HEK293 (cell line): Measurements from ENCODE around the gene RING1.

Experiments used
- CTCF ChIA-PET: fragments of 350-600 bp; formaldehyde crosslinking; extraction: SDS; loops from one replicate; lab custom pipeline; 2021; ENCODE audit warnings: antibody characterized with exemption; lab: Yijun Ruan, JAX
- POLR2A ChIA-PET: fragments of 300-600 bp; formaldehyde crosslinking; extraction: SDS; loops from one replicate; lab custom pipeline; 2020; ENCODE audit warnings: antibody characterized with exemption, inconsistent platforms; lab: Yijun Ruan, JAX
- H3K27ac ChIP-seq: fragments of 200-500 bp; sonication (Bioruptor generic); 2 replicates; pipeline ENCODE4 v1.5.1; 2014; ENCODE audit warnings: low read depth, low read length, control low read depth, inconsistent platforms; ENCODE audit errors: extremely low read depth
- H3K36me3 ChIP-seq, 2 experiments: fragments of 200-500 bp in 1 of 2; sonication (Bioruptor generic) in 1 of 2; 1 replicate in 1 of 2; 2 replicates in 1 of 2; pipeline ENCODE4 v1.5.1; 2014 to 2017; ENCODE audit warnings: inconsistent platforms in 2 of 2, low read length in 2 of 2; ENCODE audit not compliant: control insufficient read depth in 2 of 2, insufficient read depth in 1 of 2
- H3K4me1 ChIP-seq: fragments of 200-500 bp; sonication (Bioruptor generic); 2 replicates; pipeline ENCODE4 v1.5.1; 2014; ENCODE audit warnings: mild to moderate bottlenecking, low read length, inconsistent platforms; ENCODE audit not compliant: control insufficient read depth, insufficient read depth
- H3K4me3 ChIP-seq: 2 replicates; pipeline ENCODE4 v1.5.1; 2011; ENCODE audit warnings: low read depth, mild to moderate bottlenecking, control low read depth, low read length, moderate library complexity
- H3K9me3 ChIP-seq: fragments of 200-500 bp; sonication (Bioruptor generic); 2 replicates; pipeline ENCODE4 v1.5.1; 2014; ENCODE audit warnings: low read depth, low read length, inconsistent platforms; ENCODE audit not compliant: control insufficient read depth, insufficient read depth
- EGR2 ChIP-seq: fragments of 450-650 bp; formaldehyde crosslinking; IDR thresholded peaks from 2 replicates; pipeline ENCODE4 v1.5.1; 2016; ENCODE audit warnings: low read depth, missing biosample characterization, missing genetic modification characterization
- GLIS2 ChIP-seq: fragments of 450-650 bp; formaldehyde crosslinking; IDR thresholded peaks from 2 replicates; pipeline ENCODE4 v1.5.1; 2016; ENCODE audit warnings: missing biosample characterization, missing genetic modification characterization
- HOXC10 ChIP-seq: sonication (generic); formaldehyde crosslinking; IDR thresholded peaks from 2 replicates; pipeline ENCODE4 v1.8.1; 2023; ENCODE audit warnings: mild to moderate bottlenecking, missing genetic modification reagents
- SCRT1 ChIP-seq: fragments of 450-650 bp; formaldehyde crosslinking; IDR thresholded peaks from 2 replicates; pipeline ENCODE4 v1.5.1; 2016; ENCODE audit warnings: missing biosample characterization, missing genetic modification characterization, borderline replicate concordance
- SP7 ChIP-seq: fragments of 450-650 bp; formaldehyde crosslinking; IDR thresholded peaks from 2 replicates; pipeline ENCODE4 v1.5.1; 2016; ENCODE audit warnings: missing biosample characterization, missing genetic modification characterization
- ZFHX2 ChIP-seq: fragments of 450-650 bp; formaldehyde crosslinking; conservative IDR thresholded peaks from 2 replicates; pipeline ENCODE4 v1.5.1; 2016; ENCODE audit warnings: missing biosample characterization, missing genetic modification characterization
- ZFP69B ChIP-seq: fragments of 450-650 bp; formaldehyde crosslinking; IDR thresholded peaks from 2 replicates; pipeline ENCODE4 v1.5.1; 2016; ENCODE audit warnings: missing biosample characterization, missing genetic modification characterization
- ZNF112 ChIP-seq: fragments of 450-650 bp; formaldehyde crosslinking; IDR thresholded peaks from 2 replicates; pipeline ENCODE4 v1.5.0; 2017; ENCODE audit warnings: missing biosample characterization, missing genetic modification characterization
- ZNF16 ChIP-seq: fragments of 450-650 bp; formaldehyde crosslinking; IDR thresholded peaks from 2 replicates; pipeline ENCODE4 v1.5.1; 2016; ENCODE audit warnings: low read depth, missing biosample characterization, missing genetic modification characterization
- ZNF184 ChIP-seq: fragments of 450-650 bp; IDR thresholded peaks from 2 replicates; pipeline ENCODE4 v1.5.1; 2018; ENCODE audit warnings: missing biosample characterization, mild to moderate bottlenecking, missing genetic modification characterization
- ZNF366 ChIP-seq: fragments of 450-650 bp; formaldehyde crosslinking; conservative IDR thresholded peaks from 2 replicates; pipeline ENCODE4 v1.5.1; 2016; ENCODE audit warnings: missing biosample characterization, missing genetic modification characterization
- ZNF501 ChIP-seq: fragments of 450-650 bp; formaldehyde crosslinking; IDR thresholded peaks from 2 replicates; pipeline ENCODE4 v1.5.1; 2016; ENCODE audit warnings: missing biosample characterization, missing genetic modification characterization
- ZNF530 ChIP-seq: fragments of 450-650 bp; formaldehyde crosslinking; IDR thresholded peaks from 2 replicates; pipeline ENCODE4 v1.5.1; 2016; ENCODE audit warnings: low read depth, missing biosample characterization, missing genetic modification characterization
- ZNF560 ChIP-seq: fragments of 450-650 bp; formaldehyde crosslinking; IDR thresholded peaks from 2 replicates; pipeline ENCODE4 v1.5.1; 2017; ENCODE audit warnings: missing biosample characterization, missing genetic modification characterization, borderline replicate concordance
- ZNF660 ChIP-seq: fragments of 450-650 bp; IDR thresholded peaks from 2 replicates; pipeline ENCODE4 v1.5.1; 2018; ENCODE audit warnings: missing biosample characterization, mild to moderate bottlenecking, missing genetic modification characterization
- ZNF670 ChIP-seq: fragments of 450-650 bp; formaldehyde crosslinking; IDR thresholded peaks from 2 replicates; pipeline ENCODE4 v1.5.1; 2016; ENCODE audit warnings: missing biosample characterization, missing genetic modification characterization, low read depth
- ZNF76 ChIP-seq: fragments of 450-650 bp; formaldehyde crosslinking; IDR thresholded peaks from 2 replicates; pipeline ENCODE4; 2016; ENCODE audit warnings: low read depth, missing biosample characterization, missing genetic modification characterization, borderline replicate concordance
- ZNF776 ChIP-seq: fragments of 450-650 bp; formaldehyde crosslinking; IDR thresholded peaks from 2 replicates; pipeline ENCODE4 v1.5.0; 2017; ENCODE audit warnings: missing biosample characterization, missing genetic modification characterization, borderline replicate concordance
- ZNF791 ChIP-seq: fragments of 450-650 bp; formaldehyde crosslinking; IDR thresholded peaks from 2 replicates; pipeline ENCODE4 v1.5.1; 2016; ENCODE audit warnings: missing biosample characterization, missing genetic modification characterization
- ZNF843 ChIP-seq: fragments of 450-650 bp; formaldehyde crosslinking; IDR thresholded peaks from 2 replicates; pipeline ENCODE4 v1.5.1; 2016; ENCODE audit warnings: missing biosample characterization, missing genetic modification characterization
- ZSCAN16 ChIP-seq: fragments of 450-650 bp; formaldehyde crosslinking; IDR thresholded peaks from 2 replicates; pipeline ENCODE4 v1.5.1; 2016; ENCODE audit warnings: missing biosample characterization, missing genetic modification characterization
- ZSCAN30 ChIP-seq: fragments of 450-650 bp; IDR thresholded peaks from 2 replicates; pipeline ENCODE4 v1.5.1; 2018; ENCODE audit warnings: missing biosample characterization, mild to moderate bottlenecking, missing genetic modification characterization, moderate library complexity
- TF ChIP-seq, protein P1 (sequence below): fragments of 450-650 bp; formaldehyde crosslinking; IDR thresholded peaks from 2 replicates; pipeline ENCODE4 v1.5.1; 2017; ENCODE audit warnings: missing biosample characterization, missing genetic modification characterization
- TF ChIP-seq, protein P2 (sequence below): fragments of 450-650 bp; formaldehyde crosslinking; IDR thresholded peaks from 2 replicates; pipeline ENCODE4 v1.5.1; 2017; ENCODE audit warnings: missing biosample characterization, missing genetic modification characterization
- TF ChIP-seq, protein P3 (sequence below): fragments of 450-650 bp; formaldehyde crosslinking; IDR thresholded peaks from 2 replicates; pipeline ENCODE4 v1.5.1; 2016; ENCODE audit warnings: missing biosample characterization, missing genetic modification characterization
- TF ChIP-seq, protein P4 (sequence below): fragments of 450-650 bp; formaldehyde crosslinking; IDR thresholded peaks from 2 replicates; pipeline ENCODE4 v1.5.1; 2016; ENCODE audit warnings: missing biosample characterization, missing genetic modification characterization
- TF ChIP-seq, protein P5 (sequence below): fragments of 450-650 bp; formaldehyde crosslinking; IDR thresholded peaks from 2 replicates; pipeline ENCODE4 v1.5.1; 2017; ENCODE audit warnings: missing biosample characterization, missing genetic modification characterization

The RING1 gene

DNA sequence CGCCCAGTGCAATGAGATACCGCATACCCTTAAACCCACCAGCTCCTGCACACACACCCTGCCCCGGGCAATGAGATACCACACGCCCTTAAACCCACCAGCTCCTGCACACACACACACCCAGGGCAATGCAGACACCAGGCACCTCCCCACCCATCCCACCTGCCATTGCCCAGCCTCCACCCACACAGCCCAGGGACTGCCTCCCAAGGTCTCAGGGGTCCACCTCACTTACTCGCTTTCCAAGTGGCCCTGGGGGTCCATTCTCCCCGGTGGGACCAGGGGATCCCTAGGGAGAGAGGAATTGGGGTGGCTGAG, 40.1 kb upstream of the RING1 start:
- no peaks in the 10 kb centered on the region for H3K9me3 ChIP-seq
- no peaks in the 10 kb centered on the region for H3K4me1 ChIP-seq
- POLR2A ChIA-PET: no interaction called here
- CTCF ChIA-PET: no interaction called here
- no peak overlapping the region for H3K4me3 ChIP-seq
- TF ChIP-seq ZNF16 (tag by site-specific recombination) (no peak), ZSCAN30 (tag by site-specific recombination) (no peak), ZFHX2 (peak; percentile 68), EGR2 (peak; percentile 90)
- TF ChIP-seq, protein P1, sequence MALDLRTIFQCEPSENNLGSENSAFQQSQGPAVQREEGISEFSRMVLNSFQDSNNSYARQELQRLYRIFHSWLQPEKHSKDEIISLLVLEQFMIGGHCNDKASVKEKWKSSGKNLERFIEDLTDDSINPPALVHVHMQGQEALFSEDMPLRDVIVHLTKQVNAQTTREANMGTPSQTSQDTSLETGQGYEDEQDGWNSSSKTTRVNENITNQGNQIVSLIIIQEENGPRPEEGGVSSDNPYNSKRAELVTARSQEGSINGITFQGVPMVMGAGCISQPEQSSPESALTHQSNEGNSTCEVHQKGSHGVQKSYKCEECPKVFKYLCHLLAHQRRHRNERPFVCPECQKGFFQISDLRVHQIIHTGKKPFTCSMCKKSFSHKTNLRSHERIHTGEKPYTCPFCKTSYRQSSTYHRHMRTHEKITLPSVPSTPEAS (tag by site-specific recombination): peak; percentile 55
- no peaks in the 10 kb centered on the region for H3K36me3 ChIP-seq
- no peak overlapping the region for H3K27ac ChIP-seq

DNA sequence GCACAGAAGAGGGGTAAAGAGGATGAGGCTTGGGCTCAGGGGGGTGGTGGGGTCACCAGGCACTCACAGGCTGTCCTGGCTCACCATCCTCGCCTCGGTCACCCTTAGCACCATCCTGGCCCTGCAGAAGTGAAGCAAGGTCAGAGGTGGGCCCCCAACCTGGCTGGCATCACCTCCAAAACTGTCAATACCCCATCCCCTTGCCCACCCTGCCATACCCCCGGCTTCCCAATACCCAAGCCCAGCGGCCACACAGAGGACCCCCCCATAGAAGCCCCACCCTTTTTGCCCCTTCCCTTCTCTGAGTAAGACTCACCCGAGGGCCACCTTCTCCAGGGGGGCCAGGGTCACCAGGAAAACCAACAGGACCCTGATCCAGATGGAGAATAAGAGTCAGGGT, 39.7 kb upstream of the RING1 start:
- H3K4me1 ChIP-seq: no peaks in the 10 kb centered on the region

DNA sequence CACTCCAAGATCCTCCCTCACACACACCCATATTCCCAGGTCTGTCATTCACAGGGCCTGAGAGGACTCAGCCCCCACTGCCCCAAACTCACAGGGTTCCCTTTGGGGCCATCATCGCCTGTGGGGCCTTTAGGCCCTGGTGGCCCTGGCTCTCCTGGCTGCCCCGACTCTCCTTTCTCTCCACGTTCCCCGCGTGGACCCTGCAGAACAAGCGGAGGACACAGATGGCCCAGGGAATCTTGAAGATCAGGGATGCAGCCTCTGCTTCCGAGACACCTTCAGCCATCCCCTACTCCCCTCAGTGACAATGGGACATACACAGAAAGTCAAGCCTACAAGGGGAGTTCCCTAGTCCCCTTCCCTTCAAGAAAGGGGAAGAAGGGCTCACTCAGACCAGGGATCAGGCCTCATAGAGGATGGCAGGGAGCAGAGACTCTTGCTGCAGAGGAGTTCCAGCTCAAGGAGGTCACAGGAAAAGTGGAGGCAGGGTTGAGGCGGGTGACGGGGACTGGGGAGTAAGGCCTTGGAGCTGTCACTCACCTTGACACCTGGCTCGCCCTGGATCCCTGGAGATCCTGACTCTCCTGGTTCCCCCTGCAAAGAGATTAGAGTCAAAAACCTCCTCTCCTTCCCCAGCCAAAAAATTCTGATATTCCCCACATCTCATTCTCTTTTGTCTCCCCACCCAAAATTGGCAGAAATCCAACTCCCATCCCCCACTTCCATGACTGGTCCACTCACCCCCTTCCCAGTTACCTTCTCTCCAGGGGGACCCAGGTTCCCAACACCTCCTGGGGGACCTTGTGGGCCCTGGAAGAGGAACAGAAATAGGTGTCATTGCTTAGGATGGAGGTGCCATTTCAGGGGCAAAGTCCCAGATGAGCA, 38.8 kb upstream of the RING1 start:
- no peaks in the 10 kb centered on the region for H3K36me3 ChIP-seq
- H3K4me1 ChIP-seq: no peaks in the 10 kb centered on the region
- ChIA-PET CTCF (no interaction called here), POLR2A (no interaction called here)
- H3K9me3 ChIP-seq: no peaks in the 10 kb centered on the region
- H3K27ac ChIP-seq: no peak overlapping the region
- H3K4me3 ChIP-seq: no peak overlapping the region
- no peak for TF ChIP-seq ZNF560 (tag by site-specific recombination)
- no peak for TF ChIP-seq ZNF501 (tag by site-specific recombination)
- TF ChIP-seq ZSCAN16 (tag by site-specific recombination): no peak
- TF ChIP-seq ZNF791 (tag by site-specific recombination): no peak
- TF ChIP-seq, protein P2, sequence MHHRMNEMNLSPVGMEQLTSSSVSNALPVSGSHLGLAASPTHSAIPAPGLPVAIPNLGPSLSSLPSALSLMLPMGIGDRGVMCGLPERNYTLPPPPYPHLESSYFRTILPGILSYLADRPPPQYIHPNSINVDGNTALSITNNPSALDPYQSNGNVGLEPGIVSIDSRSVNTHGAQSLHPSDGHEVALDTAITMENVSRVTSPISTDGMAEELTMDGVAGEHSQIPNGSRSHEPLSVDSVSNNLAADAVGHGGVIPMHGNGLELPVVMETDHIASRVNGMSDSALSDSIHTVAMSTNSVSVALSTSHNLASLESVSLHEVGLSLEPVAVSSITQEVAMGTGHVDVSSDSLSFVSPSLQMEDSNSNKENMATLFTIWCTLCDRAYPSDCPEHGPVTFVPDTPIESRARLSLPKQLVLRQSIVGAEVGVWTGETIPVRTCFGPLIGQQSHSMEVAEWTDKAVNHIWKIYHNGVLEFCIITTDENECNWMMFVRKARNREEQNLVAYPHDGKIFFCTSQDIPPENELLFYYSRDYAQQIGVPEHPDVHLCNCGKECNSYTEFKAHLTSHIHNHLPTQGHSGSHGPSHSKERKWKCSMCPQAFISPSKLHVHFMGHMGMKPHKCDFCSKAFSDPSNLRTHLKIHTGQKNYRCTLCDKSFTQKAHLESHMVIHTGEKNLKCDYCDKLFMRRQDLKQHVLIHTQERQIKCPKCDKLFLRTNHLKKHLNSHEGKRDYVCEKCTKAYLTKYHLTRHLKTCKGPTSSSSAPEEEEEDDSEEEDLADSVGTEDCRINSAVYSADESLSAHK (tag by site-specific recombination): no peak
- no peak for TF ChIP-seq SCRT1 (tag by site-specific recombination)
- TF ChIP-seq ZNF366 (tag by site-specific recombination): no peak
- no peak for TF ChIP-seq ZNF776
- TF ChIP-seq, protein P3, sequence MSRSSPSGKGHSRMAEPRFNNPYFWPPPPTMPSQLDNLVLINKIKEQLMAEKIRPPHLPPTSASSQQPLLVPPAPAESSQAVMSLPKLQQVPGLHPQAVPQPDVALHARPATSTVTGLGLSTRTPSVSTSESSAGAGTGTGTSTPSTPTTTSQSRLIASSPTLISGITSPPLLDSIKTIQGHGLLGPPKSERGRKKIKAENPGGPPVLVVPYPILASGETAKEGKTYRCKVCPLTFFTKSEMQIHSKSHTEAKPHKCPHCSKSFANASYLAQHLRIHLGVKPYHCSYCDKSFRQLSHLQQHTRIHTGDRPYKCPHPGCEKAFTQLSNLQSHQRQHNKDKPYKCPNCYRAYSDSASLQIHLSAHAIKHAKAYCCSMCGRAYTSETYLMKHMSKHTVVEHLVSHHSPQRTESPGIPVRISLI (tag by site-specific recombination): no peak
- TF ChIP-seq ZNF184 (tag by site-specific recombination): no peak
- TF ChIP-seq ZNF670 (tag by site-specific recombination): no peak
- TF ChIP-seq ZNF76 (tag by site-specific recombination): no peak
- TF ChIP-seq ZNF112 (tag by site-specific recombination): no peak
- no peak for TF ChIP-seq SP7

More for the DNA sequence above, 39.7 kb upstream of the RING1 start:
- H3K27ac ChIP-seq: no peak overlapping the region
- ChIA-PET POLR2A (no interaction called here), CTCF (no interaction called here)
- no peaks in the 10 kb centered on the region for H3K9me3 ChIP-seq
- TF ChIP-seq, protein P4, sequence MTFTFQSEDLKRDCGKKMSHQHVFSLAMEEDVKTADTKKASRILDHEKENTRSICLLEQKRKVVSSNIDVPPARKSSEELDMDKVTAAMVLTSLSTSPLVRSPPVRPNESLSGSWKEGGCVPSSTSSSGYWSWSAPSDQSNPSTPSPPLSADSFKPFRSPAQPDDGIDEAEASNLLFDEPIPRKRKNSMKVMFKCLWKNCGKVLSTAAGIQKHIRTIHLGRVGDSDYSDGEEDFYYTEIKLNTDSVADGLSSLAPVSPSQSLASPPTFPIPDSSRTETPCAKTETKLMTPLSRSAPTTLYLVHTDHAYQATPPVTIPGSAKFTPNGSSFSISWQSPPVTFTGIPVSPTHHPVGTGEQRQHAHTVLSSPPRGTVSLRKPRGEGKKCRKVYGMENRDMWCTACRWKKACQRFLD (tag by site-specific recombination): no peak
- TF ChIP-seq GLIS2 (tag by site-specific recombination): 0 out of 2 replicates have a peak, but pooled peaks have one; percentile 9
- TF ChIP-seq ZNF843 (tag by site-specific recombination): no peak
- TF ChIP-seq, protein P5, sequence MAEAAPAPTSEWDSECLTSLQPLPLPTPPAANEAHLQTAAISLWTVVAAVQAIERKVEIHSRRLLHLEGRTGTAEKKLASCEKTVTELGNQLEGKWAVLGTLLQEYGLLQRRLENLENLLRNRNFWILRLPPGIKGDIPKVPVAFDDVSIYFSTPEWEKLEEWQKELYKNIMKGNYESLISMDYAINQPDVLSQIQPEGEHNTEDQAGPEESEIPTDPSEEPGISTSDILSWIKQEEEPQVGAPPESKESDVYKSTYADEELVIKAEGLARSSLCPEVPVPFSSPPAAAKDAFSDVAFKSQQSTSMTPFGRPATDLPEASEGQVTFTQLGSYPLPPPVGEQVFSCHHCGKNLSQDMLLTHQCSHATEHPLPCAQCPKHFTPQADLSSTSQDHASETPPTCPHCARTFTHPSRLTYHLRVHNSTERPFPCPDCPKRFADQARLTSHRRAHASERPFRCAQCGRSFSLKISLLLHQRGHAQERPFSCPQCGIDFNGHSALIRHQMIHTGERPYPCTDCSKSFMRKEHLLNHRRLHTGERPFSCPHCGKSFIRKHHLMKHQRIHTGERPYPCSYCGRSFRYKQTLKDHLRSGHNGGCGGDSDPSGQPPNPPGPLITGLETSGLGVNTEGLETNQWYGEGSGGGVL (tag by site-specific recombination): no peak
- no peak for TF ChIP-seq HOXC10 (CRISPR knock-in tag)
- TF ChIP-seq ZNF660 (tag by site-specific recombination): no peak
- TF ChIP-seq ZNF530: no peak
- TF ChIP-seq ZFP69B: no peak
- TF ChIP-seq, all 188 proteins: peak for 1
- Histone ChIP-seq H3K36me3 (no peaks in the 10 kb centered on the region), H3K4me3 (no peak overlapping the region)
